Colonic mucosa (tissue), 4 donors: ENCODE results near the gene PACSIN1. TPM values are rescaled to one million over a fixed set of nuclear protein-coding genes. Genes with fewer than 3 reads are reported as not detected.

Source experiments
- DNase-seq: peaks from one replicate; pipeline ENCODE4 v3.0.0-alpha.2; 2020
- H3K27ac ChIP-seq: fragments of 200-600 bp; one replicate; pipeline ENCODE4 v1.8.0; 2021
- H3K27me3 ChIP-seq: fragments of 200-600 bp; one replicate; pipeline ENCODE4 v1.8.0; 2021
- H3K36me3 ChIP-seq: fragments of 200-600 bp; one replicate; pipeline ENCODE4 v1.8.0; 2021
- H3K4me1 ChIP-seq: fragments of 200-600 bp; one replicate; pipeline ENCODE4 v1.8.0; 2021; ENCODE audit warnings: mild to moderate bottlenecking
- H3K4me3 ChIP-seq: fragments of 200-600 bp; one replicate; pipeline ENCODE4 v1.8.0; 2021
- H3K9ac ChIP-seq, 2 donors: one replicate each; pipeline ENCODE4 v1.7.0; 2013; ENCODE audit warnings: control low read depth in 2 of 2, low read depth in 2 of 2, low read length in 2 of 2
- H3K9me3 ChIP-seq: fragments of 200-600 bp; one replicate; pipeline ENCODE4 v1.8.0; 2021
- CTCF ChIP-seq: fragments of 200-600 bp; IDR thresholded peaks from one replicate; pipeline ENCODE4 v1.8.0; 2022; ENCODE audit warnings: antibody characterized with exemption, mild to moderate bottlenecking
- intact Hi-C: fragments of 100-400 bp; cut with DNase I; formaldehyde crosslinking; loops from one replicate; pipeline ENCODE4 v1.14.1; 2022
- total RNA-seq, 2 donors: library from RNA; stranded (reverse); fragmentation: NEBNext Ultra II Directional in 1 of 2; extraction: Animal tissue kit (Norgen Biotek cat#: 25700) in 1 of 2; gene quantifications; one replicate each; pipeline ENCODE4 v1.2.1, GENCODE V29; 2021
- donor health status: healthy.
- donor health status: DM: no; HTN: no; CAD: no.
- donor health status: DM: no; HTN: no; CAD: no.

Gene PACSIN1
- total RNA-seq, 2 donors from 2014 or later, result 0.05 to 0.37 TPM

- no peak for DNase-seq
- TF ChIP-seq CTCF, result no peak
- H3K27me3 ChIP-seq, result no peaks in the 10 kb centered on the region
Observed at GRCh38 chr6:34511915-34512737, 46.2 kb downstream of the PACSIN1 start.

GRCh38 chr6:34512738-34513115 is 46.9 kb downstream of the PACSIN1 start:
- H3K9me3 ChIP-seq, result no peaks in the 10 kb centered on the region
- no peak overlapping the region for H3K27ac ChIP-seq
- DNase-seq, result no peak
- no peak for TF ChIP-seq CTCF
- H3K27me3 ChIP-seq, result no peaks in the 10 kb centered on the region
- intact Hi-C loops, result no loop called here
- no peak overlapping the region for H3K9ac ChIP-seq
- no peaks in the 10 kb centered on the region for H3K36me3 ChIP-seq
- no peak overlapping the region for H3K4me3 ChIP-seq
- H3K4me1 ChIP-seq, result no peaks in the 10 kb centered on the region

More at GRCh38 chr6:34511915-34512737, 46.2 kb downstream of the PACSIN1 start:
- Histone ChIP-seq H3K4me3 (no peak overlapping the region), H3K36me3 (no peaks in the 10 kb centered on the region), H3K9ac (no peak overlapping the region), H3K4me1 (no peaks in the 10 kb centered on the region), H3K27ac (no peak overlapping the region), H3K9me3 (no peaks in the 10 kb centered on the region)
- intact Hi-C loops, result no loop called here

- intact Hi-C loops, result no loop called here
- Histone ChIP-seq H3K4me1 (no peaks in the 10 kb centered on the region), H3K9me3 (no peaks in the 10 kb centered on the region), H3K36me3 (no peaks in the 10 kb centered on the region), H3K9ac (no peak overlapping the region), H3K27me3 (no peaks in the 10 kb centered on the region), H3K4me3 (no peak overlapping the region), H3K27ac (no peak overlapping the region)
- DNase-seq, result no peak
- no peak for TF ChIP-seq CTCF
Observed at GRCh38 chr6:34513646-34514045, 47.8 kb downstream of the PACSIN1 start.

GRCh38 chr6:34514112-34514511 is 48.2 kb downstream of the PACSIN1 start:
- Histone ChIP-seq H3K4me3 (no peak overlapping the region), H3K36me3 (no peaks in the 10 kb centered on the region), H3K27ac (no peak overlapping the region), H3K9me3 (no peaks in the 10 kb centered on the region), H3K27me3 (no peaks in the 10 kb centered on the region), H3K4me1 (no peaks in the 10 kb centered on the region), H3K9ac (no peak overlapping the region)
- DNase-seq, result no peak
- intact Hi-C loops, result no loop called here
- TF ChIP-seq CTCF, result no peak

GRCh38 chr6:34514593-34515472 is 49.0 kb downstream of the PACSIN1 start:
- no peak for DNase-seq
- no peak overlapping the region for H3K9ac ChIP-seq
- H3K4me3 ChIP-seq, result no peak overlapping the region
- no peaks in the 10 kb centered on the region for H3K36me3 ChIP-seq
- no peaks in the 10 kb centered on the region for H3K4me1 ChIP-seq
- H3K9me3 ChIP-seq, result no peaks in the 10 kb centered on the region
- no peak for TF ChIP-seq CTCF
- no peak overlapping the region for H3K27ac ChIP-seq
- intact Hi-C loops, result no loop called here
- no peaks in the 10 kb centered on the region for H3K27me3 ChIP-seq
